IPS-18a (cell line): ENCODE results near the gene CERT1.

ENCODE experiments used
- H3K27ac ChIP-seq: one replicate; pipeline ENCODE4 v1.5.1; 2013; ENCODE audit warnings: low read length
- H3K27me3 ChIP-seq: one replicate; pipeline ENCODE4 v1.6.1; 2013; ENCODE audit warnings: mild to moderate bottlenecking, low read length; ENCODE audit not compliant: control insufficient read depth, insufficient read depth
- H3K36me3 ChIP-seq: one replicate; pipeline ENCODE4 v1.6.1; 2013; ENCODE audit warnings: low read depth, low read length; ENCODE audit not compliant: control insufficient read depth
- H3K4me1 ChIP-seq: one replicate; pipeline ENCODE4 v1.6.1; 2013; ENCODE audit warnings: low read depth, low read length; ENCODE audit not compliant: control insufficient read depth
- H3K4me3 ChIP-seq: one replicate; pipeline ENCODE4 v1.5.1; 2013; ENCODE audit warnings: low read length
- H3K9ac ChIP-seq: one replicate; pipeline ENCODE4 v1.6.1; 2013; ENCODE audit warnings: mild to moderate bottlenecking, low read length, moderate library complexity
- H3K9me3 ChIP-seq: one replicate; pipeline ENCODE4 v1.6.1; 2013; ENCODE audit warnings: low read depth, low read length; ENCODE audit not compliant: control insufficient read depth

Gene CERT1

DNA sequence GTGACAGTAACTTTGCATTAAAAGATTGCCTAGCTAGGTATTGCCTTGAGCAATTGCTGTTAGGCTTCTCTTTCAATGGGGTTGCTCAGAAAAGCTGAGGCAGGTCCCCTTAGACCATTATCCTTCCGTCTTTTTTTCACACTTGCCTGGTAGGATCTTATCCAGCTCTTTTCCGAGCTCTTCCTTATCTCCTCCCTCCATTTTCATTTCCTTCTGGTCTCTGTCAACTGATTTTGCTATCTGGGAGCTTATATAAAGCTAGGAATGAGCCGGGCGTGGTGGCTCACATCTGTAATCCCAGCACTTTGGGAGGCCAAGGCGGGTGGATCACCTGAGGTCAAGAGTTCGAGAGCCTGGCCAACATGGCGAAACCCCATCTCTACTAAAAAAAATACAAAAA, 181.0 kb downstream of the CERT1 start:
- Histone ChIP-seq H3K4me3 (no peak overlapping the region), H3K27ac (no peak overlapping the region)

More for the DNA sequence above, 181.0 kb downstream of the CERT1 start:
- H3K4me1 ChIP-seq: no peaks in the 10 kb centered on the region
- H3K9me3 ChIP-seq: no peaks in the 10 kb centered on the region
- H3K9ac ChIP-seq: no peak overlapping the region
- H3K36me3 ChIP-seq: no peaks in the 10 kb centered on the region
- H3K27me3 ChIP-seq: no peaks in the 10 kb centered on the region
